Measurements from ENCODE around the gene BFAR.

BFAR gene

GRCh38 chr16:14632693-14633569 is at the start of gene BFAR:
BFAR (plus strand) TSS chr16:14632951; CDS start chr16:14644347, 11,396 bp downstream.
- H3K4me3 Mint-ChIP-seq = peak within 1 kb of the TSS; percentile 98
- H3K9me3 Mint-ChIP-seq = peaks cover 3% of the 10 kb centered on the region
- DNase-seq (peak; percentile 100), ATAC-seq (peak; percentile 86)
- peak within 1 kb of the TSS; percentile 96 for H3K27ac Mint-ChIP-seq
- H3K4me1 Mint-ChIP-seq = peaks cover 60% of the 10 kb centered on the region
- H3K36me3 Mint-ChIP-seq (ENCODE audit: low read depth) = peaks cover 21% of the 10 kb centered on the region
- no peaks in the 10 kb centered on the region for H3K27me3 Mint-ChIP-seq

GRCh38 chr16:14585287-14585686 is 47.5 kb upstream of the BFAR start:
- Mint-ChIP-seq H3K4me3 (no peak overlapping the region), H3K36me3 (ENCODE audit: low read depth) (peaks cover 53% of the 10 kb centered on the region), H3K27ac (no peak overlapping the region), H3K27me3 (no peaks in the 10 kb centered on the region), H3K9me3 (no peaks in the 10 kb centered on the region), H3K4me1 (no peaks in the 10 kb centered on the region)
- no peak for DNase-seq
- no peak for ATAC-seq

- no peak for DNase-seq
- H3K9me3 Mint-ChIP-seq = no peaks in the 10 kb centered on the region
- no peaks in the 10 kb centered on the region for H3K27me3 Mint-ChIP-seq
- peaks cover 54% of the 10 kb centered on the region for H3K36me3 Mint-ChIP-seq (ENCODE audit: low read depth)
- H3K27ac Mint-ChIP-seq = no peak overlapping the region
- H3K4me3 Mint-ChIP-seq = no peak overlapping the region
- no peak for ATAC-seq
- no peaks in the 10 kb centered on the region for H3K4me1 Mint-ChIP-seq
Measured at GRCh38 chr16:14586637-14587305, 46.0 kb upstream of the BFAR start.

GRCh38 chr16:14600164-14600563 is 32.6 kb upstream of the BFAR start:
- ATAC-seq (no peak), DNase-seq (no peak)
- Mint-ChIP-seq H3K4me1 (no peaks in the 10 kb centered on the region), H3K36me3 (ENCODE audit: low read depth) (peaks cover 46% of the 10 kb centered on the region), H3K4me3 (no peak overlapping the region), H3K9me3 (no peaks in the 10 kb centered on the region), H3K27ac (no peak overlapping the region), H3K27me3 (no peaks in the 10 kb centered on the region)

- DNase-seq (no peak), ATAC-seq (no peak)
- H3K4me1 Mint-ChIP-seq = no peaks in the 10 kb centered on the region
- peaks cover 49% of the 10 kb centered on the region for H3K36me3 Mint-ChIP-seq (ENCODE audit: low read depth)
- H3K27ac Mint-ChIP-seq = no peak overlapping the region
- H3K27me3 Mint-ChIP-seq = no peaks in the 10 kb centered on the region
- no peaks in the 10 kb centered on the region for H3K9me3 Mint-ChIP-seq
- no peak overlapping the region for H3K4me3 Mint-ChIP-seq
Measured at GRCh38 chr16:14602443-14602963, 30.2 kb upstream of the BFAR start.

- peaks cover 48% of the 10 kb centered on the region for H3K36me3 Mint-ChIP-seq (ENCODE audit: low read depth)
- DNase-seq (no peak), ATAC-seq (no peak)
- H3K4me3 Mint-ChIP-seq = no peak overlapping the region
- no peaks in the 10 kb centered on the region for H3K4me1 Mint-ChIP-seq
- no peak overlapping the region for H3K27ac Mint-ChIP-seq
- H3K9me3 Mint-ChIP-seq = no peaks in the 10 kb centered on the region
- no peaks in the 10 kb centered on the region for H3K27me3 Mint-ChIP-seq
Measured at GRCh38 chr16:14606102-14606501, 26.6 kb upstream of the BFAR start.

GRCh38 chr16:14608111-14608566 is 24.6 kb upstream of the BFAR start:
- Mint-ChIP-seq H3K27ac (no peak overlapping the region), H3K4me1 (no peaks in the 10 kb centered on the region), H3K36me3 (ENCODE audit: low read depth) (peaks cover 43% of the 10 kb centered on the region), H3K9me3 (no peaks in the 10 kb centered on the region), H3K4me3 (no peak overlapping the region), H3K27me3 (no peaks in the 10 kb centered on the region)
- no peak for DNase-seq
- no peak for ATAC-seq

- peaks cover 42% of the 10 kb centered on the region for H3K36me3 Mint-ChIP-seq (ENCODE audit: low read depth)
- no peak for ATAC-seq
- H3K27ac Mint-ChIP-seq = no peak overlapping the region
- no peaks in the 10 kb centered on the region for H3K4me1 Mint-ChIP-seq
- no peak for DNase-seq
- H3K9me3 Mint-ChIP-seq = no peaks in the 10 kb centered on the region
- no peaks in the 10 kb centered on the region for H3K27me3 Mint-ChIP-seq
- H3K4me3 Mint-ChIP-seq = no peak overlapping the region
Measured at GRCh38 chr16:14608604-14609003, 24.1 kb upstream of the BFAR start.

- H3K27ac Mint-ChIP-seq = no peak overlapping the region
- no peaks in the 10 kb centered on the region for H3K9me3 Mint-ChIP-seq
Measured at GRCh38 chr16:14609716-14610115, 23.0 kb upstream of the BFAR start.

GRCh38 chr16:14611660-14612059 is 21.1 kb upstream of the BFAR start:
- Mint-ChIP-seq H3K27ac (no peak overlapping the region), H3K4me3 (no peak overlapping the region), H3K27me3 (no peaks in the 10 kb centered on the region), H3K36me3 (ENCODE audit: low read depth) (peaks cover 49% of the 10 kb centered on the region), H3K4me1 (no peaks in the 10 kb centered on the region), H3K9me3 (no peaks in the 10 kb centered on the region)
- ATAC-seq (no peak), DNase-seq (no peak)

More at GRCh38 chr16:14609716-14610115, 23.0 kb upstream of the BFAR start:
- ATAC-seq (no peak), DNase-seq (no peak)
- Mint-ChIP-seq H3K27me3 (no peaks in the 10 kb centered on the region), H3K4me1 (no peaks in the 10 kb centered on the region), H3K4me3 (no peak overlapping the region), H3K36me3 (ENCODE audit: low read depth) (peaks cover 43% of the 10 kb centered on the region)

GRCh38 chr16:14613991-14614390 is 18.8 kb upstream of the BFAR start:
- no peak for ATAC-seq
- H3K27ac Mint-ChIP-seq = no peak overlapping the region
- DNase-seq = no peak
- H3K36me3 Mint-ChIP-seq (ENCODE audit: low read depth) = peaks cover 45% of the 10 kb centered on the region
- H3K27me3 Mint-ChIP-seq = no peaks in the 10 kb centered on the region
- H3K4me3 Mint-ChIP-seq = no peak overlapping the region
- no peaks in the 10 kb centered on the region for H3K9me3 Mint-ChIP-seq
- H3K4me1 Mint-ChIP-seq = no peaks in the 10 kb centered on the region

GRCh38 chr16:14616280-14616679 is 16.5 kb upstream of the BFAR start:
- H3K4me1 Mint-ChIP-seq = no peaks in the 10 kb centered on the region

GRCh38 chr16:14618566-14618965 is 14.2 kb upstream of the BFAR start:
- Mint-ChIP-seq H3K27me3 (no peaks in the 10 kb centered on the region), H3K27ac (no peak overlapping the region), H3K36me3 (ENCODE audit: low read depth) (peaks cover 42% of the 10 kb centered on the region), H3K4me1 (no peaks in the 10 kb centered on the region), H3K4me3 (no peak overlapping the region), H3K9me3 (no peaks in the 10 kb centered on the region)
- ATAC-seq (no peak), DNase-seq (no peak)

More at GRCh38 chr16:14616280-14616679, 16.5 kb upstream of the BFAR start:
- Mint-ChIP-seq H3K27ac (no peak overlapping the region), H3K36me3 (ENCODE audit: low read depth) (peaks cover 39% of the 10 kb centered on the region), H3K27me3 (no peaks in the 10 kb centered on the region), H3K4me3 (no peak overlapping the region), H3K9me3 (no peaks in the 10 kb centered on the region)
- DNase-seq (no peak), ATAC-seq (no peak)

GRCh38 chr16:14627078-14627477 is 5.7 kb upstream of the BFAR start:
- no peak for ATAC-seq

More at GRCh38 chr16:14627078-14627477, 5.7 kb upstream of the BFAR start:
- Mint-ChIP-seq H3K27ac (no peak overlapping the region), H3K36me3 (ENCODE audit: low read depth) (peaks cover 38% of the 10 kb centered on the region), H3K27me3 (no peaks in the 10 kb centered on the region), H3K4me3 (peak overlapping the region; percentile 15), H3K4me1 (peaks cover 42% of the 10 kb centered on the region), H3K9me3 (peaks cover 3% of the 10 kb centered on the region)
- no peak for DNase-seq

All from activated naive CD8-positive, alpha-beta T cell treated with anti-CD3 and anti-CD28 coated beads, Interleukin-2, amount 50 U/mL, for 24 hours (primary cell).